Muscle of leg (tissue), 11 donors: ENCODE results near the gene ZNF627. TPM values are rescaled to one million over a fixed set of nuclear protein-coding genes. Genes with fewer than 3 reads are reported as not detected.
A peak's percentile ranks its signal among the peaks of the same experiment; 100 is the strongest.
"Not testable (repeated sequence)": the region's sequence is repeated elsewhere in the genome, so short reads cannot be mapped to it uniquely, and the experiment has no call there.

ENCODE experiments used
- DNase-seq: peaks from one replicate; pipeline ENCODE4 v3.0.0; 2013
- H3K27ac ChIP-seq: one replicate; pipeline ENCODE4 v1.5.1; 2013; ENCODE audit warnings: mild to moderate bottlenecking, low read length, control low read depth
- H3K27me3 ChIP-seq: one replicate; pipeline ENCODE4 v1.6.1; 2013; ENCODE audit warnings: low read length; ENCODE audit not compliant: control insufficient read depth, insufficient read depth
- H3K36me3 ChIP-seq: one replicate; pipeline ENCODE4 v1.6.1; 2013; ENCODE audit warnings: low read length; ENCODE audit not compliant: control insufficient read depth, insufficient read depth
- H3K4me1 ChIP-seq: one replicate; pipeline ENCODE4 v1.6.1; 2013; ENCODE audit warnings: low read length; ENCODE audit not compliant: control insufficient read depth, insufficient read depth
- H3K4me3 ChIP-seq: one replicate; pipeline ENCODE4 v1.5.1; 2013; ENCODE audit warnings: low read length, control low read depth
- H3K9me3 ChIP-seq: replicated peaks from 2 replicates; pipeline ENCODE4 v1.6.1; 2013; ENCODE audit warnings: low read depth, low read length; ENCODE audit not compliant: control insufficient read depth
- WGBS: methylation state at CpG from one replicate; pipeline ENCODE4 v1.1.5; 2013; ENCODE audit warnings: missing lambda C conversion rate; ENCODE audit not compliant: insufficient coverage; 5-methylcytosine and 5-hydroxymethylcytosine counted together
- polyA plus RNA-seq, 8 donors: library from polyadenylated mRNA; unstranded; fragments of 120-200 nt; gene quantifications; one replicate each; pipeline versions ENCODE4 v1.2.1 to v1.2.3, GENCODE V29; 2013; ENCODE audit warnings: inconsistent platforms in 1 of 8, low replicate concordance in 1 of 8; ENCODE audit not compliant: insufficient read length in 8 of 8, insufficient read depth in 1 of 8
- total RNA-seq: library from RNA; stranded (reverse); fragments of 120-200 nt; gene quantifications from one replicate; pipeline ENCODE4 v1.2.4, GENCODE V29; 2013

ZNF627 gene
- total and polyA plus RNA-seq, 9 donors: 11.1 to 20.5 (median 13.0) TPM

- H3K9me3 ChIP-seq: no peaks in the 10 kb centered on the region
- no peaks in the 10 kb centered on the region for H3K27me3 ChIP-seq
- peaks cover 37% of the 10 kb centered on the region for H3K36me3 ChIP-seq
- WGBS: 89% methylated on average over 2 of the region's 4 CpGs
- DNase-seq: no peak
- H3K27ac ChIP-seq: no peak overlapping the region
- peaks cover 20% of the 10 kb centered on the region for H3K4me1 ChIP-seq
- no peak overlapping the region for H3K4me3 ChIP-seq
Measured at GRCh38 chr19:11556634-11557420, 40.5 kb upstream of the ZNF627 start.

GRCh38 chr19:11558881-11559828 lies 38.1 kb upstream of the ZNF627 start, which contains the start of gene ELOF1:
ELOF1 (minus strand) TSS chr19:11559230; CDS start chr19:11554347, 4,883 bp downstream.
- 0% methylated on average over 34 of the region's 57 CpGs for WGBS
- Histone ChIP-seq H3K4me1 (peaks cover 20% of the 10 kb centered on the region), H3K4me3 (peak within 1 kb of the TSS; percentile 94), H3K9me3 (no peaks in the 10 kb centered on the region), H3K27ac (peak within 1 kb of the TSS; percentile 76), H3K27me3 (no peaks in the 10 kb centered on the region), H3K36me3 (peaks cover 16% of the 10 kb centered on the region)
- DNase-seq: peak; percentile 99

- Histone ChIP-seq H3K4me1 (peaks cover 20% of the 10 kb centered on the region), H3K27me3 (no peaks in the 10 kb centered on the region), H3K9me3 (no peaks in the 10 kb centered on the region), H3K4me3 (no peak overlapping the region), H3K27ac (no peak overlapping the region), H3K36me3 (peaks cover 7% of the 10 kb centered on the region)
- 29% methylated on average over 4 of the region's 9 CpGs for WGBS
- DNase-seq: peak; percentile 67
Measured at GRCh38 chr19:11560404-11561051, 36.8 kb upstream of the ZNF627 start.

- no peak overlapping the region for H3K4me3 ChIP-seq
- peaks cover 10% of the 10 kb centered on the region for H3K4me1 ChIP-seq
- 60% methylated on average over 1 of the region's 8 CpGs for WGBS
- H3K27me3 ChIP-seq: no peaks in the 10 kb centered on the region
- no peak for DNase-seq
- no peaks in the 10 kb centered on the region for H3K36me3 ChIP-seq
- no peaks in the 10 kb centered on the region for H3K9me3 ChIP-seq
- no peak overlapping the region for H3K27ac ChIP-seq
Measured at GRCh38 chr19:11563532-11563931, 33.8 kb upstream of the ZNF627 start.

GRCh38 chr19:11564082-11564807 lies 33.0 kb upstream of the ZNF627 start:
- peaks cover 10% of the 10 kb centered on the region for H3K4me1 ChIP-seq
- DNase-seq: not testable (repeated sequence)

GRCh38 chr19:11565649-11565980 lies 31.7 kb upstream of the ZNF627 start:
- not testable (repeated sequence) for H3K27ac ChIP-seq, H3K4me3 ChIP-seq, DNase-seq, H3K4me1 ChIP-seq, H3K27me3 ChIP-seq, H3K9me3 ChIP-seq, H3K36me3 ChIP-seq
- no CpG with 5 or more reads among the region's 5 CpGs for WGBS

More at GRCh38 chr19:11564082-11564807, 33.0 kb upstream of the ZNF627 start:
- not testable (repeated sequence) for H3K4me3 ChIP-seq, H3K9me3 ChIP-seq, H3K36me3 ChIP-seq, H3K27me3 ChIP-seq, H3K27ac ChIP-seq
- WGBS: 33% methylated on average over 1 of the region's 6 CpGs

GRCh38 chr19:11566164-11566563 lies 31.1 kb upstream of the ZNF627 start:
- H3K27me3 ChIP-seq: no peaks in the 10 kb centered on the region
- no peaks in the 10 kb centered on the region for H3K9me3 ChIP-seq
- no peak for DNase-seq
- H3K4me3 ChIP-seq: no peak overlapping the region
- H3K4me1 ChIP-seq: no peaks in the 10 kb centered on the region
- no peak overlapping the region for H3K27ac ChIP-seq
- no peaks in the 10 kb centered on the region for H3K36me3 ChIP-seq
- 83% methylated on average over 2 of the region's 2 CpGs for WGBS

- 13% methylated on average over 3 of the region's 5 CpGs for WGBS
- DNase-seq: no peak
Measured at GRCh38 chr19:11570039-11570462, 27.2 kb upstream of the ZNF627 start.

GRCh38 chr19:11573354-11573753 lies 23.9 kb upstream of the ZNF627 start:
- not testable (repeated sequence) for H3K27ac ChIP-seq, H3K9me3 ChIP-seq, DNase-seq, H3K4me1 ChIP-seq, H3K4me3 ChIP-seq, H3K36me3 ChIP-seq, H3K27me3 ChIP-seq
- 65% methylated on average over 2 of the region's 6 CpGs for WGBS

More at GRCh38 chr19:11570039-11570462, 27.2 kb upstream of the ZNF627 start:
- H3K4me3 ChIP-seq: no peak overlapping the region
- no peaks in the 10 kb centered on the region for H3K27me3 ChIP-seq
- H3K4me1 ChIP-seq: no peaks in the 10 kb centered on the region
- H3K27ac ChIP-seq: no peak overlapping the region
- no peaks in the 10 kb centered on the region for H3K9me3 ChIP-seq
- H3K36me3 ChIP-seq: no peaks in the 10 kb centered on the region
